HG02973 (cell line): ENCODE results near the gene ABCB1.
"Not testable (repeated sequence)": the region's sequence is repeated elsewhere in the genome, so short reads cannot be mapped to it uniquely, and the experiment has no call there.

Experiments used
- ATAC-seq: cut with Tn5 transposase; IDR thresholded peaks from one replicate; pipeline ENCODE4 v1.9.1; 2021; ENCODE audit warnings: moderate library complexity; ENCODE audit not compliant: unreplicated experiment

The ABCB1 gene

GRCh38 chr7:87580636-87581035, 20.0 kb downstream of the ABCB1 start:
- no peak for ATAC-seq

- ATAC-seq = no peak
These were observed 25.2 kb downstream of the ABCB1 start for GRCh38 chr7:87575521-87575920.

- ATAC-seq = peak; percentile 59
These were observed 26.1 kb downstream of the ABCB1 start for GRCh38 chr7:87574630-87575029.

GRCh38 chr7:87572513-87572912, 28.2 kb downstream of the ABCB1 start:
- ATAC-seq = not testable (repeated sequence)

- ATAC-seq = no peak
These were observed 30.5 kb downstream of the ABCB1 start for GRCh38 chr7:87570178-87570577.

GRCh38 chr7:87567052-87567451, 33.6 kb downstream of the ABCB1 start:
- no peak for ATAC-seq

- ATAC-seq = no peak
These were observed 34.3 kb downstream of the ABCB1 start for GRCh38 chr7:87566311-87566900.

GRCh38 chr7:87565877-87566276, 34.8 kb downstream of the ABCB1 start:
- ATAC-seq = no peak

GRCh38 chr7:87564296-87564963, 36.3 kb downstream of the ABCB1 start:
- ATAC-seq = peak; percentile 82

GRCh38 chr7:87561702-87562101, 39.0 kb downstream of the ABCB1 start:
- ATAC-seq = no peak

GRCh38 chr7:87561102-87561501, 39.6 kb downstream of the ABCB1 start:
- no peak for ATAC-seq

GRCh38 chr7:87552351-87552900, 48.3 kb downstream of the ABCB1 start:
- no peak for ATAC-seq

- ATAC-seq = no peak
These were observed 52.4 kb downstream of the ABCB1 start for GRCh38 chr7:87548123-87548919.

- no peak for ATAC-seq
These were observed 54.9 kb downstream of the ABCB1 start for GRCh38 chr7:87545760-87546159.

GRCh38 chr7:87543623-87544022, 57.1 kb downstream of the ABCB1 start:
- no peak for ATAC-seq

- no peak for ATAC-seq
These were observed 59.0 kb downstream of the ABCB1 start for GRCh38 chr7:87541648-87542047.

- no peak for ATAC-seq
These were observed 62.6 kb downstream of the ABCB1 start for GRCh38 chr7:87538052-87538451.

GRCh38 chr7:87534072-87534471, 66.6 kb downstream of the ABCB1 start:
- ATAC-seq = no peak

GRCh38 chr7:87530126-87530525, 70.6 kb downstream of the ABCB1 start:
- ATAC-seq = no peak

- ATAC-seq = no peak
These were observed 72.0 kb downstream of the ABCB1 start for GRCh38 chr7:87528730-87529129.

GRCh38 chr7:87518735-87519134, 81.9 kb downstream of the ABCB1 start:
- ATAC-seq = no peak

- ATAC-seq = no peak
These were observed 82.8 kb downstream of the ABCB1 start for GRCh38 chr7:87517891-87518290.
